NCI-H146 treated with DMSO at 0.1 percent for 48 hours (cell line): Measurements from ENCODE around the gene ATP2A1.
"Not testable (repeated sequence)": the region's sequence is repeated elsewhere in the genome, so short reads cannot be mapped to it uniquely, and the experiment has no call there.

ENCODE experiments used
- DNase-seq: peaks from one replicate; lab custom pipeline; 2025; ENCODE audit not compliant: unreplicated experiment; lab: John Stamatoyannopoulos, UW

The ATP2A1 gene

DNA sequence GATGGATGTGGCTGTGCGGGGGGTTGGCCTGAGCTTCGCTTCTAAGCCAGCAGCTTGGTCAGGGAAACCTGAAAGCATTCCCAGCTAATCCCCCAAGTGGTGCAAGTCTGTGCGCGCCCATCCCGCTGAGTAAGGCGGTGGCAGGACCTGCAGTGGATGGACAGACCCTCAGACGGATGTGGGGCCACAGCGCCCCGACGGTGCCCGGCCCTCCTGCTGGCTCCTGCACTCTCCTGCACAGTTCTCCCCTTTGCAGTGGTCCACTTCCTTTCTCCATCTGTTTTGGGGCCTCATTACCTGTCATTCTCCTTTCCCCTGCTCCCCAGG is 2.3 kb downstream of the ATP2A1 start:
- no peak for DNase-seq

DNA sequence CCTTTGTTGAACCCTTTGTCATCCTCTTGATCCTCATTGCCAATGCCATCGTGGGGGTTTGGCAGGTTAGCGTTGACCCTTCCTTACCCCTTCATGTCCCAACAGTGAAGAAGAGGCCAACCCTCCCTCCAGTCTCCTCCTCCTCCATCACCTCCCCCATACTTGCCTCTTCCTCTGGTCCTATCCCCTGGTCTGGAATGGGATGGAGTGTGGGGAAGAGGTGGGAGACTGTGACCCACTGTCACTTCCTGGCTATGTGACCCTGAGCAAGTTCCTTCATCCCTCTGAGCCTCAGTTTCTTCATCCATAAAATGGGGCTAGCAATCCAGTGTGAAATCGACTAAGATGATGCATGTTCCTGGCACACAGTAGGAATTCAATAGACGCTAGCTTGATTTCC is 2.7 kb downstream of the ATP2A1 start:
- DNase-seq = no peak

DNA sequence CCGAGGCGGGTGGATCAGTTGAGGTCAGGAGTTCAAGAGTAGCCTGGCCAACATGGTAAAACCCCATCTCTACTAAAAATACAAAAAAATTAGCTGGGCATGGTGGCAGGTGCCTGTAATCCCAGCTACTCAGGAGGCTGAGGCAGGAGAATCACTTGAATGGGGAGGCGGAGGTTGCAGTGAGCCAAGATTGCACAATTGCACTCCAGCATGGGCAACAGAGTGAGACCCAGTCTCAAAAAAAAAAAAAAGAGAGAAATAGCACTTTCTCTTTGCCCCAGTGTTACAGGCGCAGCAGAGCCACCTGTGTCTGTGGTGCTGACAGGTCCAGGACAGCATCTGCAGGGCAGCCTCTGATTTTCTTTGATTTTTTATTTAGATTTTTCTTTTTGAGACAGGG is 3.3 kb downstream of the ATP2A1 start:
- not testable (repeated sequence) for DNase-seq

DNA sequence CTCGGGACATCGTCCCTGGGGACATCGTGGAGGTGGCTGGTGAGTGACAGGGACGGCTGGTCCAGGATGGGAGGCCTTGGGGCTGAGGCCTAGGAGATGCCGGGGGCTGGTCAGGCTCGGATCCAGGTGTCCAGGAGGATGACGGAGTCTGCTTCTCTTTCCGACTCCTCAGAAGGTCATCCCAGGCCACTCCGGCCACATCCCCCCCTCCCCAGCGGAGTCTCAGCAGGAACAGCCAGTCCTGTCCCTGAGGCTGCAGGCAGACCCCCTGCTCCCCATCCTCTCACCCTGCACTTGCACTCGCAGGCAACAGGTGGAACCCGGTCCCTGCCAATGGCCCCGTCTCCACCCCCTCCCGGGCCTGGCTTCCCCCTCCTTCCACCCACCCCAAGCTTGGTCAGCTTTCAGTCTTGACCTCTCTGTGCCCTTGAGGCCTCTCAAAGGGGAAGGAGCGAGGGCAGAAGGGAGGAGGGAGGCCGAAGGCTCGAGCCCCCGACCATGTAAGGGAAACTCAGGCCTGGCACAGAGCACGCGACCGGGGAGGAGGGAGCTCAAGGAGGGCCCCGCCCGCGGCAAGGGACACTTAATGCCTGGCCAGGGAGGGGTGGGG is 4.4 kb downstream of the ATP2A1 start:
- no peak for DNase-seq

DNA sequence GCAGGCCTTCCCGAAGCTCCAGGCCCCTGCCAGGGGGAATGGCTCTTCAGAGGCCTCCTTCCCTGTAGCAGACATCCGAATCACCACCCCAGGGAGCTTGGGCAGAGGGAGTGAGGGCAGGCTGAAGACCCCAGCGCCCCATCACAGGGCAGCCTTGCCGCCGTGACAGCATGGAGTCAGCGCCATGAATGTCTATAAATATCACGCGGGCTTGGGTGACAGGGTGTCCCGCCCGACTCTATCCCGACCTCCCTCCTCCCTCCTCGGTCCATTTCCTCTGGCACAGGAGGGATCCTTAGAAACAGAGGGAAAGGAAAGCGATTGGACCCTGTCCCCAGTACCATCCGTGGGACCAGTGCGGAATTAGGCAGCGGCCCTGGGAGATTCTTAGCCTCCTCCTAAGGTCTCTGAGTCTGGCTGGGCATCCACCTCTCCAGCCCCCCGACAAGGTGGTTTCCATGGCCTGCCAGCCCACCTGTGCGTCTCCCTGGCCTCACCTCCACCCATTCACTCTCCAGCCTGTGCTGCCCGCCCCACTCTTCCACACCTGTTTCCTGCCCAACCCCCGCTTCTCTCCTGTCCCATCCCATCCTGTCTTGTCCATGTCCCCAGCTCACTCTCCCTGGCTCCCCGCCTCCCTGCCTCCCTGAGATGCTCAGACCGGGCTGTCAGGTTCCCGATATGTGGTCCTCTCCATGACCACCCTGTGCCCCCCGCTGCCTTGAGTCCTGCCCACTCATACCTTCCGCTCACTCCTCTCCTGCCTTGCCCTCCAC is 5.1 kb downstream of the ATP2A1 start:
- no peak for DNase-seq

DNA sequence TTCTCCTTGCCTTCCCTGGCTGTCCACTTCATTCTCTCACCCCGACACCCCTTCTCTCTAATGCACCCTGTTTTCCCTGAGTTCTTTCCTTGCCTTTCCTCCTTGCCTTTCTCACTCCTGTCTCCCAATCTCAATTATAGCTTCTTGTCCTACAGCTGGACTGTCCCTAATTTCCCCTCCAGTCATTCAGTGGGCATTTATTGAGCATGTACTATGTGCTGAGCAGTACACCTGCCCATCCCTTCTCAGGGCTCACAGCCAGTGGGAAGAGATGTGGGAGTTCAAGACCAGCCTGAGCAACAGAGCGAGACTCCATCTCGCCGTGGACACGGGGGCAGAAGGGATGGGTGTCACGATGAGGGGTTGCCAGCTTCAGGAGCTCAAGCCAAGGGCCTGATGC is 5.8 kb downstream of the ATP2A1 start:
- no peak for DNase-seq

DNA sequence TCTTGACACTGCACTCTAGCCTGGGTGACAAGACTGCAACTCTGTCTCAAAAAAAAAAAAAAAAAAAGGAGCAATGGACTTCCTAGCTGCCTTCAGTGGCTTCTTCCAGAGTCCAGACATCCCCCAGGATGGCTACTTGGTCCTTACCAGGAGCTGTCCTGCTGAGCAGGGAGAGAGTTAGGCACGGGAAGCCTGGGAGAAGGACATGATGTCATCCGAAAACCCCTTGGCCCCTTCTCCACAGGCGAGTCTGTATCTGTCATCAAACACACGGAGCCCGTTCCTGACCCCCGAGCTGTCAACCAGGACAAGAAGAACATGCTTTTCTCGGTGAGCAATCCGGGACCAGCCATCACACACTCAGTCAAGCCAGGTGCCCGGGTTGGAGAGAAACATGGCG is 8.7 kb downstream of the ATP2A1 start:
- no peak for DNase-seq

DNA sequence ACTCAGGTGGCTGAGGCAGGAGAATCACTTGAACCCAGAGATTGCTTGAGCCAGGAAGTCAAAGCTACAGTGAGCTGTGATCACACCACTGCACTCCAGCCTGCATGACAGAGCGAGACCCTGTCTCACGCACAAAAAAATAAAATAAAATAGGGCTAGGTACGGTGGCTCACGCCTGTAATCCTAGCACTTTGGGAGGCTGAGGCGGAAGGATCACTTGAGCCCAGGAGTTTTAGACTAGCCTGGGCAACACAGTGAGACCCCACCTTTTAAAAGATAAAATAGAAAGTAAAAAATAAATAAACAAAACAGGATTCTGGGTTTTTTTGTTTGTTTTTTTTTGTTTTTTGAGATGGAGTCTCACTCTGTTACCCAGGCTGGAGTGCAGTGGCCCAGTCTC is 12.1 kb downstream of the ATP2A1 start:
- not testable (repeated sequence) for DNase-seq

DNA sequence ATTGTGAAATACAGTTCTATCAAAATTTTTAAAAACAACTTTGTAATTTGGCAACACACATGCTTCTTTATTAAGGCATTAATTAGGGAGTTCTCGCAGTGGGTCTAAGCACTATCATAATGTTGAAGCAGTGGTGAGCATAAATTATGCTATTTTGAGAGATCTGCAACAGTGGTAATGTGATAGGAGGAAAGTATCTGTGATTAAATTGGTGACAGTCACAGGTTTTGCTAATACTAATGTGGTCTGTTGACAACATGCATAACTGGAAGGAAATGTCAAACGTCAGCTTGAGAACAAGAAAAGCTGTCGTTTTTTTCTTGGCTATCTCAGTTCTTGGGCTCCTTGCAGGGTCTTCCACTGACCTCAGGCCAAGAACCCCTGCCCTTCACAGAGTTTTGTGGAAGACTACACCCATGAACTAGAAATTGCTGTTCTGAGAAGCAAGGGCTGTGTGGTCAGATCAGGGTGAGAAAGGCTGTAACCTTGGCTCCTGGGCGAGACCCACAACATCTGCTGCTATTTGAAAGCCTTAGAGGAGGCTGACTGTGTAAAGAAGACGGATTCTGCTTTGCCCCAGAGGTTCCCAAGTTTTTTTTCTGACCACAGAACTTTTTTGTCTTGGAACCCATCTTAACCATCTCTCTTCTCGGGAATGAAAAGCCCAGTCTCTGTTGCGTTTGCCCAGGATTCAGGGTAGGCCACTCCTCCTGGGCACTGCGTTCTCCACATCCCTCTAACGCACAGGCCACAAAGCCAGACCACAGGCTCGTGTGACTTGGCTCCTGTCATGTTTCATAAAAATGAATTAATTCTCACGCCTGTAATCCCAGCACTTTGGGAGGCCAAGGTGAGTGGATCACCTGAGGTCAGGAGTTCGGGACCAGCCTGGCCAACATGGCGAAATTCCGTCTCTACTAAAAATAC is 13.9 kb downstream of the ATP2A1 start:
- no peak for DNase-seq

DNA sequence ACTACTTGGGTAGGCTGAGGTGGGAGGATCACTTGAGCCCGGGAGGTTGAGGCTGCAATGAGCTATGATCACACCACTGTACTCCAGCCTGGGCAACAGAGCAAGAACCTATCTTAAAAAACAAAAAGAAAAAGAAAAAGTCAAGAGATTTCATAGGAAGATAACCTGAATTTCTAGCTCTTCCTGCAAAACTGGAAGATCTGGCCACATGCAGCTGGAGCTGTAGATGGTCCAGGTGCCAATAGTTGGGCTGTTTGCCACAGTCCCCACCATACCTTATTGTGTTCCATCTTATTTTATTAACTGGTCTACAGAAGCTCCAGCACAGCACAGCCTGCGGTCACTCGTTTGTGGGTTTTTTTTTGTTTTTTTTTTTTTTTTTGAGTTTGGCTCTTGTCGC is 15.0 kb downstream of the ATP2A1 start:
- DNase-seq = no peak

DNA sequence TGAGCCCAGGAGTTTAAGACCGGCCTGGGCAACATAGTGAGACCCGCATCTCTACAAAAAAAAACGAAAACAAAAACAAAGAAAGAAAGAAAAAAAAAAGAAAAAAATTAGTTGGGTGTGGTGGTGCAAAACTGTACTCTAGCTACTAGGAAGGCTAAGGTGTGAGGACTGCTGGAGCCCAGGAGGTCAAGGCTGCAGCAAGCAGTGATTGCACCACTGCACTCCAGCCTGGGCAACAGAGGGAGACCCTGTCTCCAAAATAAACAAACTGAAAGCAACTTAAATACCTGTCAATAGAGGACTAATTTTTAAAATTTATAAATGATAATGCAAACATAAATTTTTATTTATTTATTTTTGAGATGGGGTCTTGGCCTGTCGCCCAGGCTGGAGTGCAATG is 17.3 kb downstream of the ATP2A1 start:
- DNase-seq = no peak

DNA sequence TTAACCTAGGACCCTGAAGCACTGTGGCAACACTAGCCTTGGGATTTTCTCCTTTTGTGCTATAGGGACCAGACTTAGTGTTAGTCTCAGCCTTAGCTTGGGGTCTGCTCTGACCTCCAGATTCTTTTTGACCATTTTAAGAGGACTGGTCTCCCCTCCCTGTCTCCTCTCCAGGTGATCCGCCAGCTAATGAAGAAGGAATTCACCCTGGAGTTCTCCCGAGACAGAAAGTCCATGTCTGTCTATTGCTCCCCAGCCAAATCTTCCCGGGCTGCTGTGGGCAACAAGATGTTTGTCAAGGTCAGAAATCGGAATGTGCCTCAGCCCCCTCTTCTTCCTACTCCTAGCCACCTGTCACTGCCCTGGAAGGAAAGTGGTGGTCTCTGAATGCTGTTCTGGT is 19.5 kb downstream of the ATP2A1 start:
- no peak for DNase-seq

DNA sequence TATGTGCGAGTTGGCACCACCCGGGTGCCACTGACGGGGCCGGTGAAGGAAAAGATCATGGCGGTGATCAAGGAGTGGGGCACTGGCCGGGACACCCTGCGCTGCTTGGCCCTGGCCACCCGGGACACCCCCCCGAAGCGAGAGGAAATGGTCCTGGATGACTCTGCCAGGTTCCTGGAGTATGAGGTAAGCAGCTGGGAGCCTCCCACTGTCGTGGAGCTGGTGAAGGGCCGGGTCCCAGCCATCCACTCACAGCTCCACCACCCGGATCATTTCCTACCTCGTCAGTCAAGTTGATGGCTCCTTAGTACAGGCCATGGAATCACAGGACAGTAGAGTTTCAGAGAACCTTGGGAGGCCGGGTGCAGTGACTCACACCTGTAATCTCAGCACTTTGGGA is 20.0 kb downstream of the ATP2A1 start:
- no peak for DNase-seq

DNA sequence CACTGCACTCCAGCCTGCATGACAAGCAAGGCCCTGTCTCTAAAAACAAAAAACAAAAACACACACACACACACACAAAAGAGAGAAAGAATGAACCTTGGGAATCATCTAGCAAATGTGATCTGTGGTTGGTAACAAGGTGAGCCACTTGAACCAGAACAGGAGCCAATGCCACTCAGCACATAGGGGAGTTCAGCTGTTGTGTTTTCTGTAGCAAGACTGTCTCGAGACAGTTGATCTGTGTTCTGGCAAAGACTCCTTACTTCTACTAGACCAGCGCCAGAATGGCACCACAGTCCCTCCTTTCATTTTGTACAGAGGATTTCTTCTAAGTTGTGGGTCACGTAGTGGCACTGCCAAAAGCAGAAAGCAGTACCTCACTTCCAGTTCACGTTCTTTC is 20.7 kb downstream of the ATP2A1 start:
- no peak for DNase-seq

DNA sequence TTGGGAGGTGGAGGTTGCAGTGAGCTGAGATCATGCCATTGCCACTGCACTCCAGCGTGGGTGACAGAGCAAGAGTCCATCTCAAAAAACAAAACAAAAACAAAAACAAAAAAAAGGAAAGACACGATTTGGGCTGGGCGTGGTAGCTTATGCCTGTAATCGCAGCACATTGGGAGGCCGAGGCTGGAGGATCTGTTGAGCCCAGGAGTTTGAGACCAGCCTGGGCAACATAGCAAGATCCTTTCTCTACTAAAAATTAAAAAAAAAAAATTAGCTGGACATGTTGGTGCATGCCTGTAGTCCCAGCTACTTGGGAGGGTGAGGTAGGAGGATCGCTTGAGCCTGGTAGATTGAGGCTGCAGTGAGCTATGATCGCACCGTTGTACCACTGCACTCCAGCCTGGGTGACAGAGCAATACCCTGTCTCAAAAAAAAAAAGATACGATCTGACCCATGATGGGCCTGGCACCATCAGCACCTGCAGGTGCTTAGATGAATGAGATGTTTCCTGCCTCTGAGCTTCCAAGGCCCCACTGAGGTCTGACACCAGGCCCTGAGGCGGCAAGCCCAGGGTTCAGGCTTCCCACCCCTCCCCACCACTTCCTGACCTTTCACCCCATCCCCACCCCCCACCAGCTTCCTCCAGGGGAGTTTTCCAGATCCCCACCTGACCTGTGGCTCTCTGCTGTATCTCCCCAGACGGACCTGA is 21.7 kb downstream of the ATP2A1 start:
- no peak for DNase-seq

DNA sequence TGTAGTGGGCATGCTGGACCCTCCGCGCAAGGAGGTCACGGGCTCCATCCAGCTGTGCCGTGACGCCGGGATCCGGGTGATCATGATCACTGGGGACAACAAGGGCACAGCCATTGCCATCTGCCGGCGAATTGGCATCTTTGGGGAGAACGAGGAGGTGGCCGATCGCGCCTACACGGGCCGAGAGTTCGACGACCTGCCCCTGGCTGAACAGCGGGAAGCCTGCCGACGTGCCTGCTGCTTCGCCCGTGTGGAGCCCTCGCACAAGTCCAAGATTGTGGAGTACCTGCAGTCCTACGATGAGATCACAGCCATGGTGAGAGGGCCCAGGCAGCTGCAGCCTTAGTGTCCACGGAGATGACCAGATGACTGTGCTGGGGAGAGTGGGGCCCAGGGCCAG is 22.3 kb downstream of the ATP2A1 start:
- DNase-seq = no peak

DNA sequence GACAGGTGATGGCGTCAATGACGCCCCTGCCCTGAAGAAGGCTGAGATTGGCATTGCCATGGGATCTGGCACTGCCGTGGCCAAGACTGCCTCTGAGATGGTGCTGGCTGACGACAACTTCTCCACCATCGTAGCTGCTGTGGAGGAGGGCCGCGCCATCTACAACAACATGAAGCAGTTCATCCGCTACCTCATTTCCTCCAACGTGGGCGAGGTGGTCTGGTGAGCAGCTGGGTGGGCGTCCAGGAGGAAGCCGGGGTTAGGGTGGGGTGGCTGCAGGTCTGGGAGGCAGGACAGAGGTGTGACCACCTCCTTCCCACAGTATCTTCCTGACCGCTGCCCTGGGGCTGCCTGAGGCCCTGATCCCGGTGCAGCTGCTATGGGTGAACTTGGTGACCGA is 23.6 kb downstream of the ATP2A1 start:
- DNase-seq = no peak

DNA sequence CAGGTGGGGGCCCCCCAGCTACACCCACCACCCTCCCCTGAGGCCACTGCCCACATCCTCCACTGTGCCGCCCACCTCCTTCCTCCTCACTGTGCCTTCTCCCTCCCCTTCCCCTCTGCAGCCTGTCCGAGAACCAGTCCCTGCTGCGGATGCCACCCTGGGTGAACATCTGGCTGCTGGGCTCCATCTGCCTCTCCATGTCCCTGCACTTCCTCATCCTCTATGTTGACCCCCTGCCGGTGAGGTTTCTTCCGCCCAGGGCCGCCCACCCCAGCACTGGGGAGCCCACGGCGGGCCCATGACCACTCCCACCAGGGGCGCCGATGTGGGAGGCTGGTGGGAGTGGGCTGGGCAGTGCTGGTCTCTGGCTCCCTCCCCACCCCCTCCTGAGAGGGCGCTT is 24.6 kb downstream of the ATP2A1 start:
- DNase-seq = no peak

DNA sequence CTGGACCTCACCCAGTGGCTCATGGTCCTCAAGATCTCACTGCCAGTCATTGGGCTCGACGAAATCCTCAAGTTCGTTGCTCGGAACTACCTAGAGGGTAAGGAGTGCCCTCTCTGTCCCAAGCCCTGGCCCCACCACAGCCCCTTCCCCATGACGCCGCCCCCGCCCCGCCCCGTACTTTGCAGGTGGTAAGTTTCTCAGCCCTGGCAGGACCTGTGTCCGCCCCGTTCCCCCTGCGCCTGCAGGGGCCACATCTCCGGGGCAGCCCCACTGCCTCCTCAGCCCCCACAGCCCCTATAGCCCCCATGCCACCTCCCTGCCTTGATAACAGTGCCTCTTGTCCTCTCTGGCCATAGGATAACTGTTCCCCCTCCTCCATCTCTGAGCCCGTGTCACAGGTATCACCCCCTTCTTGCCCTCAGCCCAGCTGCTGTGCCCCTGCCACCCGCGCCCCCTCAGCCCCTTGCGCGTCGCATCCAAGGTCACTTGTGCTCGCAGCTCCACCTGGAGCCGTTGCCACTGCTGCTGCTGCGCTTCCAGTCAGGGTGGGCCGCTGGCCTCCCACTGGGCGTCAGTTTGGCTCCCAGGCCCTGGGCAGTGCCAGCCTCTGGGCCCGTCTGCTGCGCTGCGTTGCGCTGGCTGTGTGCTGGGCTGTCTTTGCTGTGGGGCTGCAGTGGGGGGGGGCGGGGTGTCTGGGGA is 25.2 kb downstream of the ATP2A1 start:
- no peak for DNase-seq

DNA sequence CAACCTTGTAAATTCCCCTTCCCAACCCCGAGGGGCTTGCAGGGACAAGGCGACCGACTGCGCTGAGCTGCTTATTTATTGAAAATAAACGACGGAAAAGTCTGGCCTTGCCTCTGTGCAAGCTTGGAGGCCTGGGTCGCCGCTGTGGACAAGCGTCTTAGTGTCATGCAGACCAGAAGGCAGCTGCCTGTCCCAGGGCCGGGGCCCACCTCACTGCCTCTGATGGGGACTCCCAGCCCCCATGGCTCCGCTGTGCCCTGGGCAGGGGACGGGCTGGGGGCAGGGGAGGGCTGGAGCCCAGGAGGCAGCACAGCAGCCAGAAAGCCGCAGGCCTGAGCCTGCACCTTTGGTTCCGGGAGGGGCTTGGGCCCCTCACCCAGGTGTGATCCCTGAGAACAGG is 26.1 kb downstream of the ATP2A1 start:
- no peak for DNase-seq

DNA sequence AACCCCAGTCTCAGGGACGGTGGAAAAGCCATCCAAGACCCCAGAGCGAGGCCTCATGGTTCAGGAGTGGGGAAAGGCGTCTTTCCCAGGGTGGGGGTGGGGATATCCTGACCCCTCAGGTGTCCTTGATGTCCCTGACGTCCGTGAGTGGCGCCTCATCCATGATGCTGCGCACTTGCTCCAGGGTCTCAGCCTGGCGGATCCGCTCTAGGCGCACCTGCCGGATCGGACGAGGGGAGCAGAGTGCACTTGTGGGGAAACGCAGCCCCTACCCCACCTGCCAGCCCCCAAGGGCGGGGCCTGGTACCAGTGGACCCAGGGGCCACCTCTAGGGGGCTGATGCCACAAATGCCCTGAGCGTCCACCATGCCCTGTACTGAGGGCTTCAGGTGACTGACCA is 26.5 kb downstream of the ATP2A1 start:
- DNase-seq = no peak
